Mononuclear cell (primary cell): ENCODE data around the gene TMEM33. TPM values are rescaled to one million over a fixed set of nuclear protein-coding genes. Genes with fewer than 3 reads are reported as not detected.
"Not testable (repeated sequence)": the region's sequence is repeated elsewhere in the genome, so short reads cannot be mapped to it uniquely, and the experiment has no call there.

ENCODE experiments used
- H3K27me3 ChIP-seq: 2 replicates; pipeline ENCODE4 v1.6.0; 2011; ENCODE audit warnings: low read length, control low read depth; ENCODE audit not compliant: insufficient read depth
- H3K4me1 ChIP-seq: 2 replicates; pipeline ENCODE4 v1.5.1; 2011; ENCODE audit warnings: mild to moderate bottlenecking, low read length, control low read depth; ENCODE audit not compliant: insufficient read depth
- H3K4me3 ChIP-seq: 2 replicates; pipeline ENCODE4 v1.5.1; 2011; ENCODE audit warnings: mild to moderate bottlenecking, low read length, moderate library complexity
- H3K9me3 ChIP-seq: 2 replicates; pipeline ENCODE4 v1.5.1; 2011; ENCODE audit warnings: low read depth, mild to moderate bottlenecking, control low read depth, low read length
- total RNA-seq: library from RNA; depleted of rRNA; stranded (reverse); fragments of >200 nt; gene quantifications from one replicate; pipeline ENCODE4 v1.2.3, GENCODE V29; 2012

The TMEM33 gene
- 44.5 TPM for total RNA-seq

DNA sequence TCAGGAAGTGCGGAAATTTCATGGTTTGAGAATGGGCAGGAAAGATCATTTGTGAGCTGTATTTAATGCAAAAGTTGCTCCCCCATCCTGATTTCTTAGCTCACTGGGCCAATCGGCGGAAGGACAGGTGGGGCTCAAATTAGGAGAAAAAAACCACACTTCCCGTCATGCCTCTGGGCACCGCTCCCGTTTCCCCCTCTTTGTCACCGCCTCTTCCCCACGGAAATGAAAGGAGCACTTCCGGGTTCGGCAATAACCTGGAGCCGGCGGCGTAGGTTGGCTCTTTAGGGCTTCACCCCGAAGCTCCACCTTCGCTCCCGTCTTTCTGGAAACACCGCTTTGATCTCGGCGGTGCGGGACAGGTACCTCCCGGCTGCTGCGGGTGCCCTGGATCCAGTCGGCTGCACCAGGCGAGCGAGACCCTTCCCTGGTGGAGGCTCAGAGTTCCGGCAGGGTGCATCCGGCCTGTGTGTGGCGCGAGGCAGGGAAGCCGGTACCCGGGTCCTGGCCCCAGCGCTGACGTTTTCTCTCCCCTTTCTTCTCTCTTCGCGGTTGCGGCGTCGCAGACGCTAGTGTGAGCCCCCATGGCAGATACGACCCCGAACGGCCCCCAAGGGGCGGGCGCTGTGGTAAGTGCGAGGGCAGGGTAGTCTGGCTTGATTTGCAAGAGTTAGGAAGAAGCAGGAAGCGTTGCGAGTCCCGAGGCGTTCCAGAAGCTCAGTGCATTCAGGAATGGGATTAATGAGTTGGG lies at the start of gene TMEM33:
TSS of gene TMEM33 (plus strand) at position 529 of the 751 bp plus-strand sequence. CDS start at position 585, 56 bp downstream.
- no peaks in the 10 kb centered on the region for H3K27me3 ChIP-seq
- H3K4me1 ChIP-seq = peaks cover 44% of the 10 kb centered on the region
- peak within 1 kb of the TSS; percentile 90 for H3K4me3 ChIP-seq
- H3K9me3 ChIP-seq = no peaks in the 10 kb centered on the region

DNA sequence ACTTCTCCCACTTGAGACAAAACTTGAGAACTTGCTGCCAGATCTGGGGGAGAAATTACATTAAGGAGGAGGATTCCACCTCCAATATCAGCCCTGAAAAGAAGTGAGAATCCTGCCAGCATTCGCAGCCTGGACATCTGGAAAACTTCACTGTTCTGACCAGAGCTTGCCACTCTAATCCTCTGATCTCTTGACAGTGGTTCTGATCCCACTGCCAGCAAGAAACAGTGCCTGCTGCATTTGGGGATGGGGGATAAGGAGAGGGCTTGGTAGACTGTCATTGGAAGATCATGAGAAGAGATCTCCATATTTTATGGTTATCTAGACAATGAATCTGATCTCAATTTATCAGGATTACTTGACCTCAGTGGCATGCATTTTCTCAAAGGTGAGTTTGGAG lies 49.8 kb upstream of the TMEM33 start:
- Histone ChIP-seq H3K27me3 (peaks cover 63% of the 10 kb centered on the region), H3K4me1 (peaks cover 13% of the 10 kb centered on the region), H3K4me3 (no peak overlapping the region)

DNA sequence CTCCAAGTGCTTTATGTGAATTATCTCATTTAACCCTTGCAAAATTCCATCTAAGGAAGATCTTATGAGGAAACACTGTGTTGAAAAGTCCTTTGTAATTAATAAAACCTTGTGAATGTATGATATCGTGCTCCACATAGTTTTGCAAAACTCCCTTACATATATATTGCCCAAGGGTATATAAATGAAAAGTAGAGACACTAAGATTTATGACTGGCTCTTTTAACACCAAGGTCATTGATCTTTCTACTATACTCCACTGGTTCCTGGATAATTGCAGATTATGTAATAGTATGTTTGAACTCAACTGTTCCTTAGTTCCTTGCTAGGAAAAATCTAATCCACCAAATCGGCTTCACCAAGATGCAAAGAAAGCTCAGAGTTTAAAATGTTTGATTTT lies 48.0 kb upstream of the TMEM33 start:
- H3K9me3 ChIP-seq = no peaks in the 10 kb centered on the region
- no peak overlapping the region for H3K4me3 ChIP-seq
- H3K4me1 ChIP-seq = peaks cover 3% of the 10 kb centered on the region
- H3K27me3 ChIP-seq = peaks cover 52% of the 10 kb centered on the region

More for the DNA sequence above, 49.8 kb upstream of the TMEM33 start:
- H3K9me3 ChIP-seq = no peaks in the 10 kb centered on the region

DNA sequence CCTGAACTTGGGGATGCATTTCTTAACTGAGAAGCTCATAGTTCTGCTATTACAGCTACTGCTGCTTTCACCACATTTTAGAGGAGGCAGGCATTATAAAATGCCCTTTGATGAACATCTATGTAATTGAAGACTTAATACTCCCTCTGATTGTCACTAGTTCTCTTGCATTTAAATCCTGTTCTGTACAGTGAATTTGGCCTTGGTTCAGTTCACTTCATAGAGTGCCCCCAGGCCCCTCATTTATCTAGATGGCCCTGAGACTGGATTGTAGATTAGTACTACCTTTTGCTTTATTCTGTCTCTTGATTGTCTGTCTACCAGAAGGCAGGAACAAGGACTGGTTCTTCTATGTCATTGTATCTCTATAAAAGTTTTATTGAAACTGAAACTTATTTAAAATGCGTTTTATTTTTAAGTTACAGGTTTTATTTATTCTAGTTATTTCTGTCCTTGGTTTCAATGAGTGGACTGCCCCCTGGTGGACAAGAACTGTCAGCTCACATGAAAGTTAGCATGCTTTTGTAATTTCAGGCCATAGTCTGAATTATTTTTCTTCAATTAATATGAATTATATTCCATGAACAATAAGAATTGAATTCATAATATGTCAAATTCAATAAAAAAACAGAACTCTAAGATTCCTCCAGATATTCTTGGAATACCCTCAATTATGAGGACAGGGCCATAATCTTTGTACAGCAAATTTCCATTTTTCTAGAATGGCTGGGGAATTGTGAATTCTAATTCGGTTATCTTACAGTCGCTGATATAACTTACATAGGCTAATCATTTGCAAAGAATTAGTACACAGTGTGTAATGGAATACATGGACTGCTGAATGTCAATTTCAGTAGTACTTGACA lies 47.2 kb upstream of the TMEM33 start:
- Histone ChIP-seq H3K9me3 (no peaks in the 10 kb centered on the region), H3K4me3 (no peak overlapping the region), H3K4me1 (no peaks in the 10 kb centered on the region), H3K27me3 (peaks cover 45% of the 10 kb centered on the region)

DNA sequence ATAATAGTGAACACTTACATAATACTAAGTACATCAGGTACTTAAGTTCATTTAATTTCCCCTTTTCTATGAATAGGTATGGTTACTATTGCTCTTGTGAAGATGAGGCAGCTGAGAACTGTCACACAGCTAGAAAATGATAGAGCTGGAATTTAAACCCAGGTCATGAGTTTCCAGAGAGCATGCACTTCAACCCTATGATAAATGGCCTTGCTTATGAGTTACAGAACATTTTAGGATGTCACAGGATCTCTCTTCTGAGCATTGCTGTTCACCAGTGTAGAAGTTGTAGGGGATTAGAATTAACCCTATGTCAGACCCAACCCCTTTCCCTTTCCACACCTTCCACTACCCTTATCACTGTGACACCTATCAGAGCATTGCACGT lies 46.5 kb upstream of the TMEM33 start:
- Histone ChIP-seq H3K27me3 (peaks cover 39% of the 10 kb centered on the region), H3K4me3 (no peak overlapping the region), H3K4me1 (no peaks in the 10 kb centered on the region), H3K9me3 (no peaks in the 10 kb centered on the region)

DNA sequence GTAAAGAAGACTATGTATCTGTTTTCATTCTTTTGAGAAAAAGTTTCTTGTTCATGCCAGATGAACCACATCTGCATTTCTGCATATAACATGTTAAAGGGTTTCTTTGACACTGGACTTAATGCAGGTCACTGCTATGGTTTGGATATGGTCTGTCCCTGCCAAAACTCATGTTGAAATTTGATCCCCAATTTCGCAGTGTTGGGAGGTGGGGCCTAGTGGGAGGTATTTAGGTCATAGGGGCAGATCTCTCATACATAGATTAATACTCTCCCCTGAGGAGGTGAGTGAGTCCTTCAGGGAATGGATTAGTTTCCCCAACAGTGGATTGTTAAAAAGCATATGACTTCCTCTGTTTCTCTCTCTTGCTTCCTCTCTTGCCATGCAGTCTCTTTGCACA lies 45.9 kb upstream of the TMEM33 start:
- Histone ChIP-seq H3K27me3 (peaks cover 33% of the 10 kb centered on the region), H3K9me3 (no peaks in the 10 kb centered on the region), H3K4me3 (no peak overlapping the region), H3K4me1 (no peaks in the 10 kb centered on the region)

DNA sequence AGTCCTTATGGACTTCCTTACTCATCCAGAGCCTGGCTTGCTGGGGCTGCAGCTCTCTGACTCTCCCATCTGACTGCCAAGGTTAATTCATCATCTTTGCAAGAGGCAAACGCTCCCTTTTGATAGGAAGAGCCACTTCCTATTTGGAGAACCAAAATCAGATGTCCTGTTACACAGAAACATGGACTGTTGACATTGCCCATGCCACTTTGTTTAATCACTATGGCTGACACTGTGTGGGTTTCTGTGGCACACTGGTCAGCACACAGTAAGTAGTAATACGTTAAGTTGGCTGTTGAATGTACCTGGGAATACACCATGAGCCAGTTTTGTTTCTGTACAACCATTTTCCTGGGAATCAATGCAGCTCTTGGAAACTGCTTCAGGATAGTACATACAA lies 45.1 kb upstream of the TMEM33 start:
- Histone ChIP-seq H3K27me3 (peaks cover 26% of the 10 kb centered on the region), H3K9me3 (no peaks in the 10 kb centered on the region), H3K4me1 (no peaks in the 10 kb centered on the region), H3K4me3 (no peak overlapping the region)

DNA sequence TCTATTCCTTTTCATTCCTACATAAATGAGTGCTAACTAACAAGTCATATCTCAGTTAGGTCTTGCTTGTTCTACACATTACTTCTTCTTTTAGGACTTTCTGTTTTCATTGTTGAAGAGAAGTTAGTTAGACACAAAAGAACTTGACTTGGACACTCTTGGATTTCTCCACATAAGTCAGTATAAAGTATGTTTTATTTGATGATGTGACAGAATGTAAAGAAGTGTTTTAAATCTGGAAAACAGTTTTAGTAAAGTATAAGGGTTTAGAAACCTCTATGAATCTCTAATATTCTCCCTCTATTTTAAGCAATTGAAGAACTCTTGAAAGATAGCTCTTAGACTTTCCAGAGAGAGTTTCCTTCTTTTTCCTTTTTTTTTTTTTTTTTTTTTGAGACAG lies 38.6 kb upstream of the TMEM33 start:
- Histone ChIP-seq H3K9me3 (no peaks in the 10 kb centered on the region), H3K27me3 (no peaks in the 10 kb centered on the region), H3K4me3 (no peak overlapping the region), H3K4me1 (no peaks in the 10 kb centered on the region)

GRCh38 chr4:41897698-41898097 lies 37.5 kb upstream of the TMEM33 start:
- Histone ChIP-seq H3K4me3 (no peak overlapping the region), H3K9me3 (no peaks in the 10 kb centered on the region), H3K4me1 (no peaks in the 10 kb centered on the region), H3K27me3 (no peaks in the 10 kb centered on the region)

DNA sequence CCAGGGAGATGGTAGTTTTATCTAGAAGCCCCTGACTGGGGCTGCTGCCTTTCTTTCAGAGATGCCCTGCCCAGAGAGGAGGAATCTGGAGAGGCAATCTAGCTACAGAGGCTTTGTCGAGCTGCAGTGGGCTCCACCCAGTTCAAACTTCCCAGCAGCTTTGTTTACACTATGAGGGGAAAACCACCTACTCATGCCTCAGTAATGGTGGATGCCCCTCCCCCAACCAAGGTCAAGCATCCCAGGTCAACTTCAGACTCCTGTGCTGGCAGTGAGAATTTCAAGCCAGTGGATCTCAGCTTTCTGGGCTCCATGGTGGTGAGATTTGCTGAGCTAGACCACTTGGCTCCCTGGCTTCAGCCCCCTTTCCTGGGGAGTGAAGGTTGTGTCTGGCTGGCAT lies 26.1 kb upstream of the TMEM33 start:
- H3K27me3 ChIP-seq, H3K4me3 ChIP-seq, H3K9me3 ChIP-seq, H3K4me1 ChIP-seq: not testable (repeated sequence)

- H3K4me1 ChIP-seq = no peaks in the 10 kb centered on the region
- no peaks in the 10 kb centered on the region for H3K27me3 ChIP-seq
Measured at GRCh38 chr4:41912546-41912945, 22.7 kb upstream of the TMEM33 start.

DNA sequence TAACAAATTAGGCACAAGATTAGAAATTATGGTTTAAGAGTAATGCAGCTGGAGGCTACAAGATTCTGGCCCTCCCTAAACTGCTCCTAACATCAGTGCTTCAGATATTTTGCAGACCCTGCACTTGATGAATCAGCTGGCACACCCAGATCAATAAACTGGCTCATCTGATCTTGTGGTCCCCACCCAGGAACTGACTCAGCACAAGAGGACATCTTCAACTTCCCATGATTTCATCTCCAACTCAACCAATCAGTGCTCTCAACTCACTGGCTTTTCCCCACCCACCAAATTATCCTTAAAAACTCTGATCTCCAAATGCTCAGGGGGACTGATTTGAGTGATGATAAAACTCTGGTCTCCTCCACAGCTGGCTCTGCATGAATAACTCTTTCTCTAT lies 21.7 kb upstream of the TMEM33 start:
- H3K4me1 ChIP-seq = no peaks in the 10 kb centered on the region
- H3K27me3 ChIP-seq = no peaks in the 10 kb centered on the region
- H3K4me3 ChIP-seq = no peak overlapping the region
- no peaks in the 10 kb centered on the region for H3K9me3 ChIP-seq

More at GRCh38 chr4:41912546-41912945, 22.7 kb upstream of the TMEM33 start:
- no peak overlapping the region for H3K4me3 ChIP-seq
- H3K9me3 ChIP-seq = no peaks in the 10 kb centered on the region

GRCh38 chr4:41918278-41918677 lies 17.0 kb upstream of the TMEM33 start:
- Histone ChIP-seq H3K4me1 (no peaks in the 10 kb centered on the region), H3K27me3 (peaks cover 3% of the 10 kb centered on the region), H3K4me3 (no peak overlapping the region), H3K9me3 (no peaks in the 10 kb centered on the region)

DNA sequence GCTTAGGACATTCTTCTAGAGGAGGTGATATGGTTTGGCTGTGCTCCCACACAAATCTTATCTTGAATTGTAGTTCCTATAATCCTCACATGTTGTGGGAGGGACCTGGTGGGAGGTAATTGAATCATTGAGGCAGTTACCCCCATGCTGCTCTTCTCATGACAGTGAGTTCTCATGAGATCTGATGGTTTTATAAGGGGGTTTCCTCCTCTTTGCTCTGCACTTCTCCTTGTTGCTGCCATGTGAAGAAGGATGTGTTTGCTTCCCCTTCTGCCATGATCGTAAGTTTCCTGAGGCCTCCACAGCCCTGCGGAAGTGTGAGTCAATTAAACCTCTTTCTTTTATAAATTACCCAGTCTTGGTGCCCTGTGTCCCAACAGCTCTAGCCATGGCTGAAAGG lies 14.8 kb upstream of the TMEM33 start:
- H3K27me3 ChIP-seq, H3K4me1 ChIP-seq, H3K9me3 ChIP-seq, H3K4me3 ChIP-seq: not testable (repeated sequence)

- no peak overlapping the region for H3K4me3 ChIP-seq
- no peaks in the 10 kb centered on the region for H3K4me1 ChIP-seq
- no peaks in the 10 kb centered on the region for H3K9me3 ChIP-seq
Measured at GRCh38 chr4:41921476-41921875, 13.8 kb upstream of the TMEM33 start.

More at GRCh38 chr4:41921476-41921875, 13.8 kb upstream of the TMEM33 start:
- peaks cover 3% of the 10 kb centered on the region for H3K27me3 ChIP-seq
